A549 (cell line): Measurements from ENCODE around the gene PRKAG3. TPM values are rescaled to one million over a fixed set of nuclear protein-coding genes. Genes with fewer than 3 reads are reported as not detected.

Experiments used
- ATAC-seq, 2 experiments: fragments of 200-7000 bp in 1 of 2; fragments of >200 bp in 1 of 2; cut with Nextera tagmentation in 1 of 2; cut with Tn5 transposase in 1 of 2; 3 replicates each; pipeline versions ENCODE4 v1.8.0 to v1.9.1; 2018 to 2020; ENCODE audit warnings: mild to moderate bottlenecking in 1 of 2, moderate library complexity in 1 of 2
- CTCF ChIA-PET: fragments of 300-600 bp; sonication (Branson Sonifier 250); formaldehyde crosslinking; extraction: SDS; loops from one replicate; lab custom pipeline; 2021; ENCODE audit warnings: antibody characterized with exemption, inconsistent platforms; lab: Yijun Ruan, JAX
- POLR2A ChIA-PET: fragments of 350-600 bp; formaldehyde crosslinking; extraction: SDS; loops from one replicate; lab custom pipeline; 2021; ENCODE audit warnings: antibody characterized with exemption, inconsistent platforms; lab: Yijun Ruan, JAX
- DNase-seq, 2 experiments: peaks; one replicate each; pipeline versions ENCODE4 v3.0.0 to v3.0.0-alpha.2; 2011 to 2016; ENCODE audit warnings: low read depth in 1 of 2, low spot score in 1 of 2
- FAIRE-seq: peaks from 2 replicates; lab custom pipeline; 2011; peaks lifted over from hg19 to GRCh38; lab: Jason Lieb, UNC
- H3K27ac ChIP-seq, 2 experiments: fragments of >200 bp; sonication (Bioruptor Twin); formaldehyde crosslinking; 3 replicates each; pipeline ENCODE4 v1.5.1; 2016 to 2017
- H3K4me1 ChIP-seq: fragments of >200 bp; sonication (Bioruptor Twin); formaldehyde crosslinking; 3 replicates; pipeline ENCODE4 v1.6.1; 2016
- H3K4me2 ChIP-seq: fragments of >200 bp; sonication (Bioruptor Twin); formaldehyde crosslinking; 3 replicates; pipeline ENCODE4 v1.6.1; 2016
- H3K4me3 ChIP-seq: fragments of >200 bp; sonication (Bioruptor Twin); formaldehyde crosslinking; 3 replicates; pipeline ENCODE4 v1.5.1; 2016
- H3K9me3 ChIP-seq: fragments of >200 bp; sonication (Bioruptor Twin); formaldehyde crosslinking; 3 replicates; pipeline ENCODE4 v1.6.1; 2016
- BCL3 ChIP-seq: fragments of >200 bp; sonication (Bioruptor Twin); formaldehyde crosslinking; IDR thresholded peaks from 3 replicates; pipeline ENCODE4 v1.6.1; 2016
- BHLHE40 ChIP-seq: IDR thresholded peaks from 2 replicates; pipeline ENCODE4 v1.6.1; 2012; ENCODE audit warnings: low read depth, low read length, inconsistent platforms
- CHD2 ChIP-seq: fragments of 150-350 bp; IDR thresholded peaks from 2 replicates; pipeline ENCODE4 v1.6.1; 2014; ENCODE audit warnings: low read length; ENCODE audit not compliant: partially characterized antibody
- ESRRA ChIP-seq: fragments of 150-350 bp; IDR thresholded peaks from 2 replicates; pipeline ENCODE4 v1.6.1; 2014; ENCODE audit warnings: mild to moderate bottlenecking, low read length, borderline replicate concordance
- FOSL2 ChIP-seq, 2 experiments: fragments of 450-650 bp in 1 of 2; fragments of >200 bp in 1 of 2; sonication (Bioruptor Twin) in 1 of 2; formaldehyde crosslinking; IDR thresholded peaks; 2 replicates each; pipeline versions ENCODE4 v1.5.0 to v1.6.1; 2016 to 2020; ENCODE audit warnings: mild to moderate bottlenecking in 1 of 2, moderate library complexity in 1 of 2
- HDAC2 ChIP-seq: fragments of 200-600 bp; sonication (generic); IDR thresholded peaks from 2 replicates; pipeline ENCODE4 v1.6.1; 2016
- HMGXB4 ChIP-seq: fragments of 250-450 bp; sonication (Bioruptor Pico); IDR thresholded peaks from 2 replicates; pipeline ENCODE4 v1.5.0; 2021; ENCODE audit warnings: mild to moderate bottlenecking, moderate library complexity, borderline replicate concordance
- JUNB ChIP-seq: fragments of >200 bp; sonication (Bioruptor Twin); formaldehyde crosslinking; IDR thresholded peaks from 2 replicates; pipeline ENCODE4 v1.6.1; 2016
- KDM1A ChIP-seq: fragments of 200-600 bp; sonication (generic); IDR thresholded peaks from 2 replicates; pipeline ENCODE4 v1.6.1; 2016; ENCODE audit warnings: low read depth, mild to moderate bottlenecking
- MAX ChIP-seq: IDR thresholded peaks from 2 replicates; pipeline ENCODE4 v1.6.1; 2012
- MYC ChIP-seq: IDR thresholded peaks from 2 replicates; pipeline ENCODE4 v1.6.1; 2012; ENCODE audit warnings: mild to moderate bottlenecking, inconsistent platforms, low read length, improper control_type of control experiment, borderline replicate concordance
- NPAS2 ChIP-seq: fragments of 250-450 bp; sonication (Bioruptor Pico); IDR thresholded peaks from 2 replicates; pipeline ENCODE4 v1.8.0; 2022; ENCODE audit warnings: mild to moderate bottlenecking, moderate library complexity, borderline replicate concordance
- RCOR1 ChIP-seq: fragments of 150-350 bp; IDR thresholded peaks from 2 replicates; pipeline ENCODE4 v1.6.1; 2014; ENCODE audit warnings: antibody characterized with exemption, low read length, low read depth
- RFX5 ChIP-seq: fragments of 450-650 bp; IDR thresholded peaks from 2 replicates; pipeline ENCODE4 v1.7.1; 2014; ENCODE audit warnings: antibody characterized with exemption, mild to moderate bottlenecking, moderate library complexity
- SREBF2 ChIP-seq: fragments of 450-650 bp; IDR thresholded peaks from 2 replicates; pipeline ENCODE4 v1.6.1; 2014; ENCODE audit warnings: mild to moderate bottlenecking, moderate library complexity
- TFCP2L1 ChIP-seq: fragments of 250-450 bp; sonication (Bioruptor Pico); IDR thresholded peaks from 2 replicates; pipeline ENCODE4 v1.5.0; 2021; ENCODE audit warnings: mild to moderate bottlenecking
- USF2 ChIP-seq: fragments of 450-650 bp; IDR thresholded peaks from 2 replicates; pipeline ENCODE4 v1.6.1; 2014; ENCODE audit warnings: antibody characterized with exemption
- ZFP36 ChIP-seq: fragments of 450-650 bp; IDR thresholded peaks from 2 replicates; pipeline ENCODE4 v1.6.1; 2014; ENCODE audit warnings: borderline replicate concordance; ENCODE audit not compliant: partially characterized antibody
- ZSCAN20 ChIP-seq: fragments of 250-450 bp; sonication (Bioruptor Pico); IDR thresholded peaks from 2 replicates; pipeline ENCODE4 v1.8.0; 2022; ENCODE audit warnings: mild to moderate bottlenecking, moderate library complexity
- WGBS: methylation state at CpG from one replicate; pipeline ENCODE4 v1.1.6; 2017; ENCODE audit errors: missing lambda C conversion rate; 5-methylcytosine and 5-hydroxymethylcytosine counted together
- polyA plus RNA-seq, 4 experiments: library from polyadenylated mRNA; depleted of rRNA in 3 of 4; stranded (reverse); fragments of >200 nt; fragmentation: RNase III in 1 of 4; extraction: RNeasy Plus Mini Kit Qiagen cat#74134 plus additional on column Dnase treatment in 1 of 4; gene quantifications; 2 replicates in 3 of 4; 3 replicates in 1 of 4; pipeline ENCODE4 v1.2.3, GENCODE V29; 2011 to 2017

The PRKAG3 gene
- polyA plus RNA-seq, 2 of the 4 experiments (the other 2 are of a cell fraction) = not detected

- TF ChIP-seq BCL3 (no peak), HMGXB4 (CRISPR knock-in tag) (no peak), MYC (no peak), RCOR1 (no peak), ESRRA (no peak)
Observed at GRCh38 chr2:218821605-218822211, 9.9 kb downstream of the PRKAG3 start (continued).

GRCh38 chr2:218820746-218821369, 10.7 kb downstream of the PRKAG3 start:
- WGBS = 73% methylated on average over 15 of the region's 15 CpGs
- H3K27ac ChIP-seq = no peak overlapping the region
- TF ChIP-seq TFCP2L1 (CRISPR knock-in tag) (no peak), RFX5 (no peak)
- H3K4me3 ChIP-seq = no peak overlapping the region
- no peaks in the 10 kb centered on the region for H3K4me1 ChIP-seq
- no peaks in the 10 kb centered on the region for H3K9me3 ChIP-seq
- FAIRE-seq = no peak
- POLR2A ChIA-PET = no interaction called here
- peak in 1 of 2 experiments; percentile 17; a peak in 1 of 6 replicates for ATAC-seq
- H3K4me2 ChIP-seq = no peak overlapping the region
- CTCF ChIA-PET = interaction anchor here (0.8 to 2.3 kb wide), 3 partner anchors 27 to 48 kb away, joined by 3 to 6 read pairs (median 4); no protein-coding TSS in a partner anchor
- no peak for DNase-seq

GRCh38 chr2:218819093-218819492, 12.5 kb downstream of the PRKAG3 start:
- no peak overlapping the region for H3K4me2 ChIP-seq
- ATAC-seq = no peak
- TF ChIP-seq FOSL2 (IDR thresholded peaks at IDR 0.05) (no peak), FOSL2 (CRISPR knock-in tag; IDR thresholded peaks at IDR 0.05) (no peak), SREBF2 (no peak), JUNB (no peak), KDM1A (no peak)
- TF ChIP-seq, all 56 proteins: peak for 0
- Histone ChIP-seq H3K27ac (no peak overlapping the region), H3K9me3 (no peaks in the 10 kb centered on the region), H3K4me1 (no peaks in the 10 kb centered on the region), H3K4me3 (no peak overlapping the region)
- FAIRE-seq (no peak), DNase-seq (no peak)
- CTCF ChIA-PET = interaction anchor here (2.2 kb wide), 1 partner anchor 29 kb away, joined by 7 read pairs; no protein-coding TSS in a partner anchor
- 73% methylated on average over 7 of the region's 7 CpGs for WGBS
- POLR2A ChIA-PET = no interaction called here

GRCh38 chr2:218816561-218817011, 15.0 kb downstream of the PRKAG3 start:
- H3K27ac ChIP-seq = no peak overlapping the region
- ATAC-seq = no peak
- TF ChIP-seq ZSCAN20 (CRISPR knock-in tag) (no peak), CHD2 (no peak), ZFP36 (no peak), USF2 (no peak), JUNB (no peak), HDAC2 (no peak), MAX (no peak), NPAS2 (CRISPR knock-in tag) (no peak), ESRRA (no peak), BHLHE40 (no peak)
- TF ChIP-seq, all 56 proteins: peak for 0
- WGBS = 38% methylated on average over 2 of the region's 2 CpGs
- POLR2A ChIA-PET = no interaction called here
- no peak for DNase-seq
- Histone ChIP-seq H3K4me1 (no peaks in the 10 kb centered on the region), H3K4me3 (no peak overlapping the region), H3K4me2 (no peak overlapping the region), H3K9me3 (no peaks in the 10 kb centered on the region)
- CTCF ChIA-PET = interaction anchor here (0.9 to 2.2 kb wide), 4 partner anchors 13 to 36 kb away, joined by 3 to 7 read pairs (median 4); partner anchors contain the start of gene PRKAG3
- FAIRE-seq = no peak
